Bronchial epithelial cell (primary cell): ENCODE measurements around the gene MON1A. TPM values are rescaled to one million over a fixed set of nuclear protein-coding genes. Genes with fewer than 3 reads are reported as not detected.
A peak's percentile ranks its signal among the peaks of the same experiment; 100 is the strongest.
"Not testable (repeated sequence)": the region's sequence is repeated elsewhere in the genome, so short reads cannot be mapped to it uniquely, and the experiment has no call there.

Source experiments
- DNase-seq: peaks from one replicate; pipeline ENCODE4 v3.0.0-alpha.2; 2010; ENCODE audit warnings: low read depth
- FAIRE-seq: peaks from 2 replicates; lab custom pipeline; 2011; peaks lifted over from hg19 to GRCh38; lab: Jason Lieb, UNC
- H3K27me3 ChIP-seq: 2 replicates; pipeline ENCODE4 v1.5.1; 2011; ENCODE audit warnings: low read length; ENCODE audit not compliant: control insufficient read depth, insufficient read depth
- H3K36me3 ChIP-seq: 2 replicates; pipeline ENCODE4 v1.5.1; 2011; ENCODE audit warnings: low read length; ENCODE audit not compliant: control insufficient read depth, insufficient read depth
- H3K4me3 ChIP-seq: 2 replicates; pipeline ENCODE4 v1.5.1; 2011; ENCODE audit warnings: mild to moderate bottlenecking, low read depth, low read length, control low read depth
- CTCF ChIP-seq: IDR thresholded peaks from 2 replicates; pipeline ENCODE4 v1.5.1; 2011; ENCODE audit warnings: mild to moderate bottlenecking, moderate library complexity, low read length, control low read depth, inconsistent platforms; ENCODE audit not compliant: insufficient read depth, severe bottlenecking
- total RNA-seq: library from RNA; depleted of rRNA; stranded (reverse); fragments of >200 nt; gene quantifications from 2 replicates; pipeline ENCODE4 v1.2.1, GENCODE V29; 2014

MON1A gene
- total RNA-seq, 1 donor from 2014 or later: 15.8 TPM

- no peaks in the 10 kb centered on the region for H3K27me3 ChIP-seq
Measured at GRCh38 chr3:49939858-49940666, 10.5 kb upstream of the MON1A start, which contains the start of gene RBM6. Gene RBM6, plus strand, starts transcription at chr3:49940150. Its CDS starts 22,492 bp downstream, at chr3:49962642.

GRCh38 chr3:49937090-49937489, 7.5 kb upstream of the MON1A start:
- H3K27me3 ChIP-seq: no peaks in the 10 kb centered on the region
- TF ChIP-seq CTCF: no peak
- DNase-seq (no peak), FAIRE-seq (no peak)
- H3K36me3 ChIP-seq: no peaks in the 10 kb centered on the region
- no peak overlapping the region for H3K4me3 ChIP-seq

More at GRCh38 chr3:49939858-49940666, 10.5 kb upstream of the MON1A start, which contains the start of gene RBM6:
- Histone ChIP-seq H3K4me3 (peak within 1 kb of the TSS; percentile 59), H3K36me3 (no peaks in the 10 kb centered on the region)
- no peak for TF ChIP-seq CTCF
- DNase-seq: peak; percentile 88
- no peak for FAIRE-seq

GRCh38 chr3:49932281-49932680, 2.7 kb upstream of the MON1A start:
- not testable (repeated sequence) for H3K36me3 ChIP-seq, H3K27me3 ChIP-seq, FAIRE-seq, H3K4me3 ChIP-seq, DNase-seq

- no peak for DNase-seq
Measured at GRCh38 chr3:49930922-49931321, 1.3 kb upstream of the MON1A start.

GRCh38 chr3:49930168-49930690, 618 bp upstream of the MON1A start:
- DNase-seq (no peak), FAIRE-seq (no peak)
- H3K4me3 ChIP-seq: peak overlapping the region; percentile 61
- no peaks in the 10 kb centered on the region for H3K36me3 ChIP-seq
- no peaks in the 10 kb centered on the region for H3K27me3 ChIP-seq
- no peak for TF ChIP-seq CTCF

More at GRCh38 chr3:49930922-49931321, 1.3 kb upstream of the MON1A start:
- H3K4me3 ChIP-seq: no peak overlapping the region
- H3K36me3 ChIP-seq: no peaks in the 10 kb centered on the region
- H3K27me3 ChIP-seq: no peaks in the 10 kb centered on the region
- TF ChIP-seq CTCF: no peak
- FAIRE-seq: no peak

GRCh38 chr3:49928481-49929017, 1.1 kb downstream of the MON1A start:
- Histone ChIP-seq H3K27me3 (no peaks in the 10 kb centered on the region), H3K4me3 (no peak overlapping the region)
- no peak for FAIRE-seq

More at GRCh38 chr3:49928481-49929017, 1.1 kb downstream of the MON1A start:
- no peak for TF ChIP-seq CTCF
- no peaks in the 10 kb centered on the region for H3K36me3 ChIP-seq
- peak; percentile 10 for DNase-seq
